ENCODE measurements around the gene KIF1B. TPM values are rescaled to one million over a fixed set of nuclear protein-coding genes. Genes with fewer than 3 reads are reported as not detected.

KIF1B gene
- total RNA-seq, 2 experiments from 2014 or later: 7.1 to 8.9 TPM

DNA sequence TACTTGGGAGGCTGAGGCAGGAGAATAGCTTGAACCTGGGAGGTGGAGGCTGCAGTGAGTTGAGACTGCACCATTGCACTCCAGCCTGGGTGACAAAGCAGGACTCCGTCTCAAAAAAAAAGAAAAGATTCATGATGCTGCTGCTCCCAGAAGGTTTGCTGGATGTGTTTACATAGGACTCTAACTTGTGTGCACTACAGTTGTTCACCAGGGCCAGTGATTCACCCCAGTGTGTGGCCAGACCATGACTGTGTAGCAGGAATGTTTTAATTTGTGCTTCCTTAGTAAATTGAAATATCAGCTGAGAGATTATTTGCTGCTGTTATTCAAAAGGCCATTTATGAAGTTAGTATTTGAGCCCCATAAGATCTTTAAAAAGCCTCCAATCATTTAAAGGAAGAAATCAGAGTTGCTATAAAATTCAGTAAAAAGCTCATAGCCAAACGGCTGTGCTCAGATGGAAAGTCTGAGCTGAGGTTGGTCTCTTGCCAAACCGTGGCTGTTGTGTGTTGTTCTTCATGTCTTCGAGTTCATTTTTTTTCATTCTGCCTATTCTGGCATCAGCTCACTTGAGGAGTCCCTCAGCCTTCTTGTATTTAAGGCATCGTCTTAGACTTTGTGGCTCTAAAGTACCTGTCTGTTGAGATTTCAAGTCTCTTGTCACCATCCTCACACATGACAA is 170.4 kb downstream of the KIF1B start:
- no peak for ATAC-seq
- H3K36me3 Mint-ChIP-seq (ENCODE audit: low read depth): no peaks in the 10 kb centered on the region
- TF ChIP-seq, protein P1, sequence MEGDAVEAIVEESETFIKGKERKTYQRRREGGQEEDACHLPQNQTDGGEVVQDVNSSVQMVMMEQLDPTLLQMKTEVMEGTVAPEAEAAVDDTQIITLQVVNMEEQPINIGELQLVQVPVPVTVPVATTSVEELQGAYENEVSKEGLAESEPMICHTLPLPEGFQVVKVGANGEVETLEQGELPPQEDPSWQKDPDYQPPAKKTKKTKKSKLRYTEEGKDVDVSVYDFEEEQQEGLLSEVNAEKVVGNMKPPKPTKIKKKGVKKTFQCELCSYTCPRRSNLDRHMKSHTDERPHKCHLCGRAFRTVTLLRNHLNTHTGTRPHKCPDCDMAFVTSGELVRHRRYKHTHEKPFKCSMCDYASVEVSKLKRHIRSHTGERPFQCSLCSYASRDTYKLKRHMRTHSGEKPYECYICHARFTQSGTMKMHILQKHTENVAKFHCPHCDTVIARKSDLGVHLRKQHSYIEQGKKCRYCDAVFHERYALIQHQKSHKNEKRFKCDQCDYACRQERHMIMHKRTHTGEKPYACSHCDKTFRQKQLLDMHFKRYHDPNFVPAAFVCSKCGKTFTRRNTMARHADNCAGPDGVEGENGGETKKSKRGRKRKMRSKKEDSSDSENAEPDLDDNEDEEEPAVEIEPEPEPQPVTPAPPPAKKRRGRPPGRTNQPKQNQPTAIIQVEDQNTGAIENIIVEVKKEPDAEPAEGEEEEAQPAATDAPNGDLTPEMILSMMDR (IDR thresholded peaks at IDR 0.05): no peak
- DNase-seq: no peak
- ChIA-PET CTCF (interaction anchor here (1.1 to 1.8 kb wide), 2 partner anchors 49 to 171 kb away, joined by 3 to 5 read pairs; partner anchors contain the start of genes CENPS and KIF1B), POLR2A (no interaction called here)
- intact Hi-C loops (cut with micrococcal nuclease): no loop called here
- no peaks in the 10 kb centered on the region for H3K9me3 Mint-ChIP-seq
- no peaks in the 10 kb centered on the region for H3K4me1 Mint-ChIP-seq (ENCODE audit: low read depth)
- no peak overlapping the region for H3K27ac Mint-ChIP-seq
- H3K4me3 Mint-ChIP-seq: no peak overlapping the region
- H3K27me3 Mint-ChIP-seq: no peaks in the 10 kb centered on the region

DNA sequence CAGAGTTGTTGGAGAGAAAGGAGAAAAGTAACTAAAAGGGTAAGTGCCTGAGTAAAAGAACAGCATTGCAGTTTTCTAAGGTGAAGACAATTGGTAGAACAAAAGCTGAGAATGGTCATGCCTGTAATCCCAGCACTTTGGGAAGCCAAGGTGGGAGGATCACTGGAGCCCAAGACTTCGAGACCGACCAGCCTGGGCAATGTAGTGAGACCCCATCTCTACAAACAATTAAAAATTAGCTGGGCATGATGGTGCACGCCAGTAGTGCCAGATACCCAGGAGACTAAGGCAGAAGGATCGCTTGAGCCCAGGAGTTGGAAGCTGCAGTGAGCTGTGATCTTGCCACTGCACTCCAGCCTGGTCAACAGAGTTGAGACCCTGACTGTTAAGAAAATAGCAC is 173.3 kb downstream of the KIF1B start:
- peaks cover 3% of the 10 kb centered on the region for H3K4me1 Mint-ChIP-seq (ENCODE audit: low read depth)
- no peaks in the 10 kb centered on the region for H3K36me3 Mint-ChIP-seq (ENCODE audit: low read depth)
- intact Hi-C loops (cut with micrococcal nuclease): no loop called here
- POLR2A ChIA-PET: interaction anchor here (0.6 kb wide), 1 partner anchor 25 kb away, joined by 3 read pairs; no protein-coding TSS in a partner anchor
- ATAC-seq: no peak
- CTCF ChIA-PET: no interaction called here
- no peak overlapping the region for H3K4me3 Mint-ChIP-seq
- TF ChIP-seq, protein P1 (IDR thresholded peaks at IDR 0.05): no peak
- no peak overlapping the region for H3K27ac Mint-ChIP-seq
- no peak for DNase-seq
- no peaks in the 10 kb centered on the region for H3K27me3 Mint-ChIP-seq
- no peaks in the 10 kb centered on the region for H3K9me3 Mint-ChIP-seq

DNA sequence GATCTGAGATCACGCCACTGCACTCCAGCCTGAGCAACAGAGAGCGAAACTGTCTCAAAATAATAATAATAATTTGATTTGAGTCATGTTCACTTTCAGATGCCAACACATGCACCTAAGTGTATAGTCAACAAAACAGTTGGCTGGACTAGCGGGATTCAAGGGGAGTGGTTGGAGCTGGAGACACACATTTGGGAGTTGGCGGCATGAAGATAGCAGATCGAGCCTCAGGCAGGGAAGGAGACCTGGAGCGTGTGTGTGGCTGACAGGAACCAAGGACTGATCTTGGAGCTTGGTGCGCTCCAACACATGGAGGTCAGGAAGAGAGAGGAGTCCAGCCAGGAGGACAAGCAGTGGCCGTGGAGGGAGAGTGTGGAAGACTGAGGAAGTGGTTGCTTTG is 173.8 kb downstream of the KIF1B start:
- Mint-ChIP-seq H3K4me1 (ENCODE audit: low read depth) (peaks cover 3% of the 10 kb centered on the region), H3K27ac (no peak overlapping the region), H3K27me3 (no peaks in the 10 kb centered on the region), H3K36me3 (ENCODE audit: low read depth) (no peaks in the 10 kb centered on the region), H3K9me3 (no peaks in the 10 kb centered on the region), H3K4me3 (no peak overlapping the region)
- intact Hi-C loops (cut with micrococcal nuclease): no loop called here
- ChIA-PET CTCF (no interaction called here), POLR2A (interaction anchor here (0.6 kb wide), 1 partner anchor 25 kb away, joined by 3 read pairs; no protein-coding TSS in a partner anchor)
- DNase-seq: no peak
- TF ChIP-seq, protein P1 (IDR thresholded peaks at IDR 0.05): no peak
- ATAC-seq: no peak

DNA sequence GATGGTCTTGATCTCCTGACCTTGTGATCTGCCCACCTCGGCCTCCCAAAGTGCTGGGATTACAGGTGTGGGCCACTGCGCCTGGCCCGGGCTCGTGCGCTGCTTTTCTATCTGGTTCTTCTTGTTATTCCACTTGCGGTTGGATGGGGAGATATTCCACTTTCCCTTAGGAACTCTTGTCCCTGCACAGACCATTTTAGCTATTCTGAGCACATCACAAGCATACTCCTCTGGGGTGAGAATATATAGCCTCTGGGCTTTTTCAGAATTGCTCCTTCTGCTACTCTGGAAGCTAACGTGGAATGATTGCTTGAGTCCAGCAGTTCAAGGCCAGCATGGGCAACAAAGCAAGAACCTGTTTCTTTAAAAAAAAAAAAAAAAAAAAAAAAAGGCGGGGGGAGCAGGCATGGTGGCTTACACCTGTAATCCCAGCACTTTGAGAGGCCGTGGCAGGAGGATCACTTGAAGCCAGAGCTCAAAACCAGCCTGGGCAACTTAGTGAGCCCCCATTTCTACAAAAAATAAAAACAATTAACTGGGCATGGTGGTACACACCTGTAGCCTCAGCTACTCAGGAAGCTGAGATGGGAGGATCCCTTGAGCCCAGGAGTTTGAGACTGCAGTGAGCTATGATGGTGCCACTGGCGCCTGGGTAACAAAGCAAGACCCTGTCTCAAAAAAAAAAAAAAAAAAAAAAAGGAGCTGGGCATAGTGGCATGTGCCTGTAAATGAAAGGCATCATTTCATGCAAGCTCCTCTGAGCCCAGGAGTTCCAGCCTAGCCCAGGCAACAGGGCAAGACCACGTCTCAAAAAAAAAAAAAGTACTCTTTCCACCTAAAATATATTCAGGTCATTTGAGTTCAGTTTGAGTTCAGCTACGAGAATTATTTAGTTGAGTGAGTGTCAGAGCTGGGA is 176.6 kb downstream of the KIF1B start:
- POLR2A ChIA-PET: interaction anchor here (1.8 kb wide), 1 partner anchor 12 kb away, joined by 6 read pairs; the partner anchor contains the start of gene PGD
- DNase-seq: no peak
- no peaks in the 10 kb centered on the region for H3K36me3 Mint-ChIP-seq (ENCODE audit: low read depth)
- intact Hi-C loops (cut with micrococcal nuclease): no loop called here
- no peaks in the 10 kb centered on the region for H3K9me3 Mint-ChIP-seq
- peaks cover 3% of the 10 kb centered on the region for H3K4me1 Mint-ChIP-seq (ENCODE audit: low read depth)
- ATAC-seq: no peak
- CTCF ChIA-PET: interaction anchor here (2.6 kb wide), 1 partner anchor 10 kb away, joined by 10 read pairs; no protein-coding TSS in a partner anchor
- TF ChIP-seq, protein P1 (IDR thresholded peaks at IDR 0.05): no peak
- no peak overlapping the region for H3K4me3 Mint-ChIP-seq
- no peaks in the 10 kb centered on the region for H3K27me3 Mint-ChIP-seq
- H3K27ac Mint-ChIP-seq: no peak overlapping the region
